Liver (tissue), 9 donors: ENCODE data around the gene CDCA4. TPM values are rescaled to one million over a fixed set of nuclear protein-coding genes. Genes with fewer than 3 reads are reported as not detected.

ENCODE experiments used
- DNase-seq: peaks from one replicate; pipeline ENCODE4 v3.0.0-alpha.2; 2017; ENCODE audit warnings: low spot score
- H3K27ac ChIP-seq, 2 donors: one replicate each; pipeline ENCODE4 v1.7.0; 2013; ENCODE audit warnings: inconsistent platforms in 2 of 2, low read length in 2 of 2, control low read depth in 1 of 2, low read depth in 1 of 2, mild to moderate bottlenecking in 1 of 2
- H3K27me3 ChIP-seq, 4 donors: one replicate each; pipeline versions ENCODE4 v1.6.1 to v1.7.0; 2013; ENCODE audit warnings: low read length in 3 of 4, inconsistent platforms in 1 of 4, mild to moderate bottlenecking in 1 of 4, moderate library complexity in 1 of 4; ENCODE audit not compliant: control insufficient read depth in 4 of 4, insufficient read depth in 4 of 4
- H3K36me3 ChIP-seq, 4 donors: one replicate each; pipeline versions ENCODE4 v1.6.1 to v1.7.0; 2013; ENCODE audit warnings: low read length in 3 of 4, mild to moderate bottlenecking in 3 of 4, low read depth in 1 of 4, moderate library complexity in 1 of 4; ENCODE audit not compliant: control insufficient read depth in 4 of 4, insufficient read depth in 3 of 4
- H3K4me1 ChIP-seq, 4 donors: one replicate each; pipeline versions ENCODE4 v1.6.1 to v1.7.0; 2013; ENCODE audit warnings: low read length in 3 of 4, mild to moderate bottlenecking in 3 of 4, moderate library complexity in 1 of 4; ENCODE audit not compliant: control insufficient read depth in 4 of 4, insufficient read depth in 4 of 4
- H3K4me3 ChIP-seq, 3 donors: one replicate each; pipeline versions ENCODE4 v1.6.1 to v1.7.0; 2013; ENCODE audit warnings: low read length in 3 of 3, control low read depth in 1 of 3, low read depth in 1 of 3, mild to moderate bottlenecking in 1 of 3
- H3K9ac ChIP-seq, 2 donors: one replicate each; pipeline ENCODE4 v1.7.0; 2013; ENCODE audit warnings: low read length in 2 of 2, mild to moderate bottlenecking in 2 of 2, moderate library complexity in 2 of 2, control low read depth in 1 of 2, low read depth in 1 of 2
- H3K9me3 ChIP-seq, 4 donors: one replicate each; pipeline versions ENCODE4 v1.6.1 to v1.7.0; 2013; ENCODE audit warnings: low read length in 3 of 4; ENCODE audit not compliant: control insufficient read depth in 4 of 4
- EGR1 ChIP-seq, 2 donors: IDR thresholded peaks; 2 replicates each; pipeline ENCODE4 v1.6.1; 2016 to 2018; ENCODE audit warnings: antibody characterized with exemption in 2 of 2, low read depth in 2 of 2
- FOXA1 ChIP-seq: IDR thresholded peaks from 2 replicates; pipeline ENCODE4 v1.6.1; 2016; ENCODE audit warnings: antibody characterized with exemption
- FOXA2 ChIP-seq: IDR thresholded peaks from 2 replicates; pipeline ENCODE4 v1.6.1; 2016; ENCODE audit warnings: antibody characterized with exemption
- GABPA ChIP-seq, 2 donors: IDR thresholded peaks in 1 of 2; conservative IDR thresholded peaks in 1 of 2; 2 replicates each; pipeline ENCODE4 v1.6.1; 2016; ENCODE audit warnings: antibody characterized with exemption in 2 of 2, mild to moderate bottlenecking in 1 of 2, moderate library complexity in 1 of 2
- HNF4A ChIP-seq, 2 donors: conservative IDR thresholded peaks; 2 replicates each; pipeline ENCODE4 v1.6.1; 2016; ENCODE audit warnings: antibody characterized with exemption in 2 of 2, mild to moderate bottlenecking in 2 of 2
- HNF4G ChIP-seq: IDR thresholded peaks from 2 replicates; pipeline ENCODE4 v1.6.1; 2016; ENCODE audit warnings: antibody characterized with exemption
- NR2F2 ChIP-seq: IDR thresholded peaks from 2 replicates; pipeline ENCODE4 v1.6.1; 2016; ENCODE audit warnings: antibody characterized with exemption
- RAD21 ChIP-seq, 2 donors: IDR thresholded peaks; 2 replicates each; pipeline ENCODE4 v1.6.1; 2016; ENCODE audit warnings: antibody characterized with exemption in 2 of 2, mild to moderate bottlenecking in 2 of 2
- RXRA ChIP-seq, 2 donors: IDR thresholded peaks; 2 replicates each; pipeline ENCODE4 v1.6.1; 2017 to 2018; ENCODE audit warnings: antibody characterized with exemption in 2 of 2, mild to moderate bottlenecking in 1 of 2
- SP1 ChIP-seq: IDR thresholded peaks from 2 replicates; pipeline ENCODE4 v1.6.1; 2018; ENCODE audit warnings: antibody characterized with exemption, mild to moderate bottlenecking
- TAF1 ChIP-seq: conservative IDR thresholded peaks from 2 replicates; pipeline ENCODE4 v1.6.1; 2016; ENCODE audit warnings: antibody characterized with exemption, mild to moderate bottlenecking
- YY1 ChIP-seq: IDR thresholded peaks from 2 replicates; pipeline ENCODE4 v1.6.1; 2016; ENCODE audit warnings: antibody characterized with exemption, mild to moderate bottlenecking
- WGBS: extraction: QIAGEN DNeasy Blood & Tissue Kit; methylation state at CpG from one replicate; pipeline ENCODE4 v1.1.7; 2013; 5-methylcytosine and 5-hydroxymethylcytosine counted together
- polyA plus RNA-seq, 2 donors: library from polyadenylated mRNA; stranded (reverse) in 1 of 2; unstranded in 1 of 2; fragments of 200-250 nt in 1 of 2; fragments of >200 nt in 1 of 2; fragmentation: Nextera tagmentation in 1 of 2; extraction: Ambion mirVana in 1 of 2; gene quantifications; one replicate each; pipeline versions ENCODE4 v1.2.1 to v1.2.3, GENCODE V29; 2013 to 2015
- total RNA-seq, 2 donors: library from RNA; depleted of rRNA; stranded (reverse); fragments of >200 nt; gene quantifications; one replicate each; pipeline ENCODE4 v1.2.3, GENCODE V29; 2014
- TF ChIP-seq, protein P1 (sequence below): IDR thresholded peaks from 2 replicates; pipeline ENCODE4 v1.6.1; 2016; ENCODE audit warnings: antibody characterized with exemption
- TF ChIP-seq, protein P2 (sequence below): IDR thresholded peaks from 2 replicates; pipeline ENCODE4 v1.6.1; 2016; ENCODE audit warnings: antibody characterized with exemption
- TF ChIP-seq, protein P3 (sequence below): fragments of 150-350 bp; IDR thresholded peaks from 2 replicates; pipeline ENCODE4 v1.5.1; 2017; ENCODE audit warnings: improper control_type of control experiment, low read depth, low read length; ENCODE audit not compliant: missing input control
- TF ChIP-seq, protein P4 (sequence below): IDR thresholded peaks from 2 replicates; pipeline ENCODE4 v1.6.1; 2016; ENCODE audit warnings: antibody characterized with exemption
- TF ChIP-seq, protein P5 (sequence below): IDR thresholded peaks from 2 replicates; pipeline ENCODE4 v1.6.1; 2016; ENCODE audit warnings: antibody characterized with exemption, mild to moderate bottlenecking
- donor health status: healthy.
- donor health status: healthy.
- donor health status: healthy.
- donor health status: healthy.
- donor health status: healthy.

Gene CDCA4
- total and polyA plus RNA-seq, 4 donors: 1.2 to 34.5 (median 2.7) TPM

DNA sequence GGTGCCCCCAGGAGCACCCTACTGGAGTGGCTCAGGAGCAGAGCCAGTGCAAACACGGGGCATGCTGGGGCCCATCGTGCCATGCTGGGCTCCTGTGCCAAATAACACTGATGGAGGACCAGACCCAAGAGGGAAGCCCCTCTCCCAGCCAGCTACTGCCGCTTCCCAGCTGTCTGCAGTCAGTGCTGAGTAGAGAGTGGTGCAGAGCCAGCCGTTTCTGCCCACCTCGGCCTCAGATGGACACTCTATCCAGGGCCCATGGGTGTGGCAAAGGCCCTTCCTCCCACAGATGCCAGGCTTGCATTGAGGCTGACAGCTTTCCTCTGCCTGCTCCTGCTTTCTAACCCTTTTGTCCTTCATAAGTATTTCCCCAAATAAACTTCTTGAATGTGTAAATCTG lies 22.1 kb downstream of the CDCA4 start:
- 95% methylated on average over 5 of the region's 5 CpGs for WGBS
- DNase-seq: no peak
- Histone ChIP-seq H3K27me3 (no peaks in the 10 kb centered on the region), H3K36me3 (peaks cover 0 to 2% (median under 1%) of the 10 kb centered on the region in 4 donors), H3K9me3 (no peaks in the 10 kb centered on the region), H3K27ac (no peak overlapping the region), H3K4me3 (no peak overlapping the region), H3K4me1 (peaks cover 0 to 1% (median 0%) of the 10 kb centered on the region in 4 donors), H3K9ac (no peak overlapping the region)
- TF ChIP-seq FOXA1 (no peak), HNF4A (conservative IDR thresholded peaks at IDR 0.05) (no peak), EGR1 (IDR thresholded peaks at IDR 0.05; ENCODE audit: low read depth in 2 of 2) (no peak), HNF4G (no peak), SP1 (no peak), RXRA (IDR thresholded peaks at IDR 0.05) (no peak), GABPA (IDR thresholded peaks at IDR 0.05 in 1 of 2, conservative IDR thresholded peaks at IDR 0.05 in 1 of 2) (no peak), YY1 (no peak), FOXA2 (no peak)
- TF ChIP-seq, protein P1, sequence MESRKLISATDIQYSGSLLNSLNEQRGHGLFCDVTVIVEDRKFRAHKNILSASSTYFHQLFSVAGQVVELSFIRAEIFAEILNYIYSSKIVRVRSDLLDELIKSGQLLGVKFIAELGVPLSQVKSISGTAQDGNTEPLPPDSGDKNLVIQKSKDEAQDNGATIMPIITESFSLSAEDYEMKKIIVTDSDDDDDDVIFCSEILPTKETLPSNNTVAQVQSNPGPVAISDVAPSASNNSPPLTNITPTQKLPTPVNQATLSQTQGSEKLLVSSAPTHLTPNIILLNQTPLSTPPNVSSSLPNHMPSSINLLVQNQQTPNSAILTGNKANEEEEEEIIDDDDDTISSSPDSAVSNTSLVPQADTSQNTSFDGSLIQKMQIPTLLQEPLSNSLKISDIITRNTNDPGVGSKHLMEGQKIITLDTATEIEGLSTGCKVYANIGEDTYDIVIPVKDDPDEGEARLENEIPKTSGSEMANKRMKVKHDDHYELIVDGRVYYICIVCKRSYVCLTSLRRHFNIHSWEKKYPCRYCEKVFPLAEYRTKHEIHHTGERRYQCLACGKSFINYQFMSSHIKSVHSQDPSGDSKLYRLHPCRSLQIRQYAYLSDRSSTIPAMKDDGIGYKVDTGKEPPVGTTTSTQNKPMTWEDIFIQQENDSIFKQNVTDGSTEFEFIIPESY: no peak
- TF ChIP-seq, protein P2, sequence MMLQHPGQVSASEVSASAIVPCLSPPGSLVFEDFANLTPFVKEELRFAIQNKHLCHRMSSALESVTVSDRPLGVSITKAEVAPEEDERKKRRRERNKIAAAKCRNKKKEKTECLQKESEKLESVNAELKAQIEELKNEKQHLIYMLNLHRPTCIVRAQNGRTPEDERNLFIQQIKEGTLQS: no peak
- TF ChIP-seq, protein P3, sequence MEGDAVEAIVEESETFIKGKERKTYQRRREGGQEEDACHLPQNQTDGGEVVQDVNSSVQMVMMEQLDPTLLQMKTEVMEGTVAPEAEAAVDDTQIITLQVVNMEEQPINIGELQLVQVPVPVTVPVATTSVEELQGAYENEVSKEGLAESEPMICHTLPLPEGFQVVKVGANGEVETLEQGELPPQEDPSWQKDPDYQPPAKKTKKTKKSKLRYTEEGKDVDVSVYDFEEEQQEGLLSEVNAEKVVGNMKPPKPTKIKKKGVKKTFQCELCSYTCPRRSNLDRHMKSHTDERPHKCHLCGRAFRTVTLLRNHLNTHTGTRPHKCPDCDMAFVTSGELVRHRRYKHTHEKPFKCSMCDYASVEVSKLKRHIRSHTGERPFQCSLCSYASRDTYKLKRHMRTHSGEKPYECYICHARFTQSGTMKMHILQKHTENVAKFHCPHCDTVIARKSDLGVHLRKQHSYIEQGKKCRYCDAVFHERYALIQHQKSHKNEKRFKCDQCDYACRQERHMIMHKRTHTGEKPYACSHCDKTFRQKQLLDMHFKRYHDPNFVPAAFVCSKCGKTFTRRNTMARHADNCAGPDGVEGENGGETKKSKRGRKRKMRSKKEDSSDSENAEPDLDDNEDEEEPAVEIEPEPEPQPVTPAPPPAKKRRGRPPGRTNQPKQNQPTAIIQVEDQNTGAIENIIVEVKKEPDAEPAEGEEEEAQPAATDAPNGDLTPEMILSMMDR: no peak
- TF ChIP-seq, protein P4, sequence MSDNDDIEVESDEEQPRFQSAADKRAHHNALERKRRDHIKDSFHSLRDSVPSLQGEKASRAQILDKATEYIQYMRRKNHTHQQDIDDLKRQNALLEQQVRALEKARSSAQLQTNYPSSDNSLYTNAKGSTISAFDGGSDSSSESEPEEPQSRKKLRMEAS: no peak

DNA sequence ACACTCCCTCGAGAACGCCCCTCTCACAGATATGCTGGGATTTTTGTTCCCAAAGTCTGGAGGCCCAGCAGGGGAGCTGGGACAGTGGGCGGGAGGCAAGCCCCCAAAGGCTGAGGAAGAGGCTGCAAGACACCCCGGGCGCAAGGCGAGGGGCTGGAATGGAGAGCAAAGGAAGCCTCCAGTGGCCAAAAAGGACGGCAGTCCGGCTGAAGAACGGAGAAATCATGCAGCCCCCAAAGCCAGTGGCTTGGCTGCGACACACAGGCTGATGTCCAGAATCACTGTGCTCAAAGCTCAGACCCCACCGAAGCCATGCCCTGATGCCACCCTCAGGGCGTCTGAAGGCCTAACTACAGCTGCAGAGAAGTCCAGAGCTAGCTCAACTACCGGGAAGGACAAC lies 24.4 kb downstream of the CDCA4 start:
- peaks cover 0 to 9% (median 3%) of the 10 kb centered on the region in 4 donors for H3K36me3 ChIP-seq
- no peak for DNase-seq
- no peaks in the 10 kb centered on the region for H3K27me3 ChIP-seq
- H3K27ac ChIP-seq: no peak overlapping the region
- no peak for TF ChIP-seq SP1
- TF ChIP-seq, protein P3: no peak
- TF ChIP-seq NR2F2: no peak
- TF ChIP-seq FOXA2: no peak
- TF ChIP-seq, protein P5, sequence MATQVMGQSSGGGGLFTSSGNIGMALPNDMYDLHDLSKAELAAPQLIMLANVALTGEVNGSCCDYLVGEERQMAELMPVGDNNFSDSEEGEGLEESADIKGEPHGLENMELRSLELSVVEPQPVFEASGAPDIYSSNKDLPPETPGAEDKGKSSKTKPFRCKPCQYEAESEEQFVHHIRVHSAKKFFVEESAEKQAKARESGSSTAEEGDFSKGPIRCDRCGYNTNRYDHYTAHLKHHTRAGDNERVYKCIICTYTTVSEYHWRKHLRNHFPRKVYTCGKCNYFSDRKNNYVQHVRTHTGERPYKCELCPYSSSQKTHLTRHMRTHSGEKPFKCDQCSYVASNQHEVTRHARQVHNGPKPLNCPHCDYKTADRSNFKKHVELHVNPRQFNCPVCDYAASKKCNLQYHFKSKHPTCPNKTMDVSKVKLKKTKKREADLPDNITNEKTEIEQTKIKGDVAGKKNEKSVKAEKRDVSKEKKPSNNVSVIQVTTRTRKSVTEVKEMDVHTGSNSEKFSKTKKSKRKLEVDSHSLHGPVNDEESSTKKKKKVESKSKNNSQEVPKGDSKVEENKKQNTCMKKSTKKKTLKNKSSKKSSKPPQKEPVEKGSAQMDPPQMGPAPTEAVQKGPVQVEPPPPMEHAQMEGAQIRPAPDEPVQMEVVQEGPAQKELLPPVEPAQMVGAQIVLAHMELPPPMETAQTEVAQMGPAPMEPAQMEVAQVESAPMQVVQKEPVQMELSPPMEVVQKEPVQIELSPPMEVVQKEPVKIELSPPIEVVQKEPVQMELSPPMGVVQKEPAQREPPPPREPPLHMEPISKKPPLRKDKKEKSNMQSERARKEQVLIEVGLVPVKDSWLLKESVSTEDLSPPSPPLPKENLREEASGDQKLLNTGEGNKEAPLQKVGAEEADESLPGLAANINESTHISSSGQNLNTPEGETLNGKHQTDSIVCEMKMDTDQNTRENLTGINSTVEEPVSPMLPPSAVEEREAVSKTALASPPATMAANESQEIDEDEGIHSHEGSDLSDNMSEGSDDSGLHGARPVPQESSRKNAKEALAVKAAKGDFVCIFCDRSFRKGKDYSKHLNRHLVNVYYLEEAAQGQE: no peak
- no peak for TF ChIP-seq TAF1
- no peak for TF ChIP-seq HNF4A (conservative IDR thresholded peaks at IDR 0.05)
- TF ChIP-seq, protein P1: no peak
- TF ChIP-seq RAD21 (IDR thresholded peaks at IDR 0.05): no peak
- TF ChIP-seq, protein P2: no peak
- no peaks in the 10 kb centered on the region for H3K9me3 ChIP-seq
- no peaks in the 10 kb centered on the region for H3K4me1 ChIP-seq
- no peak overlapping the region for H3K9ac ChIP-seq
- no peak overlapping the region for H3K4me3 ChIP-seq
- 94% methylated on average over 13 of the region's 13 CpGs for WGBS
